GM23338 (cell line): ENCODE results near the gene TEX35. TPM values are rescaled to one million over a fixed set of nuclear protein-coding genes. Genes with fewer than 3 reads are reported as not detected.

Experiments
- ATAC-seq: fragments of 200-7000 bp; cut with Tn5 transposase; 3 replicates; pipeline ENCODE4 v1.9.1; 2020
- DNase-seq: peaks from one replicate; pipeline ENCODE4 v3.0.0-alpha.2; 2015; ENCODE audit warnings: low spot score
- H2AFZ ChIP-seq: fragments of 200-600 bp; sonication (generic); 2 replicates; pipeline ENCODE4 v1.8.0; 2016; ENCODE audit warnings: antibody characterized with exemption, mild to moderate bottlenecking, moderate library complexity
- H3F3A ChIP-seq: fragments of 200-600 bp; sonication (generic); replicated peaks from 2 replicates; pipeline ENCODE4 v1.8.0; 2017; ENCODE audit warnings: antibody characterized with exemption, mixed run types, low read depth
- H3K27ac ChIP-seq: fragments of 200-600 bp; sonication (generic); 2 replicates; pipeline ENCODE4 v1.6.1; 2016; ENCODE audit warnings: low read depth
- H3K27me3 ChIP-seq: fragments of 200-600 bp; sonication (generic); 2 replicates; pipeline ENCODE4 v1.8.0; 2016; ENCODE audit warnings: mild to moderate bottlenecking, mixed run types, moderate library complexity; ENCODE audit not compliant: insufficient read depth
- H3K36me3 ChIP-seq: fragments of 200-600 bp; sonication (generic); 2 replicates; pipeline ENCODE4 v1.8.0; 2016; ENCODE audit warnings: mild to moderate bottlenecking; ENCODE audit not compliant: insufficient read depth
- H3K4me1 ChIP-seq: fragments of 200-600 bp; sonication (generic); 2 replicates; pipeline ENCODE4 v1.8.0; 2016; ENCODE audit warnings: mild to moderate bottlenecking, moderate library complexity; ENCODE audit not compliant: insufficient read depth
- H3K4me2 ChIP-seq: fragments of 200-600 bp; sonication (generic); 2 replicates; pipeline ENCODE4 v1.7.1; 2017; ENCODE audit warnings: mixed run types
- H3K4me3 ChIP-seq: fragments of 200-600 bp; sonication (generic); 2 replicates; pipeline ENCODE4 v1.6.1; 2016; ENCODE audit warnings: mixed run types
- H3K79me2 ChIP-seq: fragments of 200-600 bp; sonication (generic); replicated peaks from 2 replicates; pipeline ENCODE4 v1.8.0; 2017; ENCODE audit warnings: mild to moderate bottlenecking; ENCODE audit not compliant: insufficient read depth
- H3K9me2 ChIP-seq: fragments of 200-600 bp; sonication (generic); 2 replicates; pipeline ENCODE4 v1.8.0; 2017; ENCODE audit not compliant: insufficient read depth
- H4K20me1 ChIP-seq: fragments of 200-600 bp; sonication (generic); replicated peaks from 2 replicates; pipeline ENCODE4 v1.8.0; 2017; ENCODE audit warnings: mild to moderate bottlenecking; ENCODE audit not compliant: insufficient read depth
- H3K27ac Mint-ChIP-seq: 2 replicates; pipeline ENCODE4 v1.8.0; 2020; ENCODE audit warnings: inconsistent platforms, mild to moderate bottlenecking, moderate library complexity, mixed read lengths
- H3K27me3 Mint-ChIP-seq: 3 replicates; pipeline ENCODE4 v1.8.0; 2022; ENCODE audit warnings: low read depth, mild to moderate bottlenecking, moderate library complexity, mixed read lengths, inconsistent platforms; ENCODE audit not compliant: insufficient read depth, poor library complexity
- H3K36me3 Mint-ChIP-seq: 3 replicates; pipeline ENCODE4 v1.8.0; 2021; ENCODE audit warnings: low read depth, mild to moderate bottlenecking, inconsistent platforms, moderate library complexity, mixed read lengths
- H3K4me1 Mint-ChIP-seq: 3 replicates; pipeline ENCODE4 v1.8.0; 2020; ENCODE audit warnings: mild to moderate bottlenecking, inconsistent platforms, mixed read lengths
- H3K4me3 Mint-ChIP-seq: 3 replicates; pipeline ENCODE4 v1.8.0; 2021; ENCODE audit warnings: moderate library complexity, mild to moderate bottlenecking, inconsistent platforms, mixed read lengths
- H3K9me3 Mint-ChIP-seq: 3 replicates; pipeline ENCODE4 v1.8.0; 2020; ENCODE audit warnings: moderate library complexity, mild to moderate bottlenecking, inconsistent platforms, mixed read lengths
- CTCF ChIP-seq, 2 experiments: fragments of 200-600 bp in 1 of 2; sonication (generic) in 1 of 2; conservative IDR thresholded peaks; 2 replicates each; pipeline versions ENCODE4 v1.5.1 to v1.6.1; 2016 to 2017; ENCODE audit warnings: antibody characterized with exemption in 2 of 2, low read depth in 2 of 2, mild to moderate bottlenecking in 2 of 2, moderate library complexity in 1 of 2
- EZH2 ChIP-seq: fragments of 200-600 bp; sonication (generic); IDR thresholded peaks from one replicate; pipeline ENCODE4 v1.8.0; 2017; ENCODE audit warnings: antibody characterized with exemption, mild to moderate bottlenecking, low read depth; ENCODE audit not compliant: unreplicated experiment
- EZH2phosphoT487 ChIP-seq: fragments of 200-600 bp; sonication (generic); IDR thresholded peaks from one replicate; pipeline ENCODE4 v1.8.1; 2018; ENCODE audit warnings: antibody characterized with exemption; ENCODE audit not compliant: unreplicated experiment
- JUNB ChIP-seq: IDR thresholded peaks from one replicate; pipeline ENCODE4 v1.6.1; 2016; ENCODE audit warnings: antibody characterized with exemption; ENCODE audit not compliant: unreplicated experiment
- NANOG ChIP-seq: IDR thresholded peaks from 2 replicates; pipeline ENCODE4 v1.6.1; 2016; ENCODE audit warnings: antibody characterized with exemption, borderline replicate concordance
- POLR2AphosphoS5 ChIP-seq: IDR thresholded peaks from 2 replicates; pipeline ENCODE4 v1.6.1; 2016; ENCODE audit warnings: antibody characterized with exemption, low read depth
- STAT1 ChIP-seq: IDR thresholded peaks from one replicate; pipeline ENCODE4 v1.6.1; 2016; ENCODE audit warnings: antibody characterized with exemption; ENCODE audit not compliant: unreplicated experiment
- ZNF114 ChIP-seq: fragments of 250-450 bp; sonication (Bioruptor Pico); IDR thresholded peaks from 2 replicates; pipeline ENCODE4 v1.5.0; 2020; ENCODE audit warnings: mild to moderate bottlenecking, moderate library complexity
- ZNF331 ChIP-seq: fragments of 250-450 bp; sonication (Bioruptor Pico); IDR thresholded peaks from 2 replicates; pipeline ENCODE4 v1.5.0; 2020; ENCODE audit warnings: low read depth, mild to moderate bottlenecking, moderate library complexity
- ZNF462 ChIP-seq: fragments of 250-450 bp; sonication (Bioruptor Pico); IDR thresholded peaks from 2 replicates; pipeline ENCODE4 v1.5.0; 2020; ENCODE audit warnings: mild to moderate bottlenecking, moderate library complexity
- polyA plus RNA-seq: library from polyadenylated mRNA; unstranded; fragments of >200 nt; fragmentation: Nextera tagmentation; extraction: Ambion mirVana; gene quantifications from 2 replicates; pipeline ENCODE4 v1.2.1, GENCODE V29; 2016
- total RNA-seq: library from RNA; depleted of rRNA; stranded (reverse); fragments of >200 nt; shearing (Covaris generic); gene quantifications from 2 replicates; pipeline ENCODE4 v1.2.3, GENCODE V29; 2014

The TEX35 gene
- total and polyA plus RNA-seq, 2 experiments from 2014 or later: not detected

GRCh38 chr1:178529364-178530036 is 16.6 kb downstream of the TEX35 start:
- Mint-ChIP-seq H3K27ac (no peak overlapping the region), H3K36me3 (no peaks in the 10 kb centered on the region), H3K4me1 (no peaks in the 10 kb centered on the region; the same call in 2 of the 3 replicates), H3K4me3 (no peak overlapping the region), H3K27me3 (peaks cover 7% of the 10 kb centered on the region), H3K9me3 (no peaks in the 10 kb centered on the region; the same call in 2 of the 3 replicates)
- Histone ChIP-seq H3K36me3 (no peaks in the 10 kb centered on the region), H2AFZ (no peak overlapping the region), H3K4me2 (no peak overlapping the region), H3K27me3 (no peaks in the 10 kb centered on the region), H4K20me1 (no peaks in the 10 kb centered on the region), H3K79me2 (no peaks in the 10 kb centered on the region), H3K9me2 (0 out of 2 replicates have a peak, but pooled peaks cover 4% of the 10 kb centered on the region), H3F3A (no peaks in the 10 kb centered on the region), H3K27ac (no peak overlapping the region), H3K4me1 (no peaks in the 10 kb centered on the region), H3K4me3 (no peak overlapping the region)
- ATAC-seq (peak; percentile 78), DNase-seq (peak; percentile 47)
- TF ChIP-seq ZNF331 (CRISPR knock-in tag) (no peak), CTCF (conservative IDR thresholded peaks at IDR 0.05; ENCODE audit: low read depth in 2 of 2) (peak in 1 of 2 experiments; percentile 62; a peak in 3 of 4 replicates)

GRCh38 chr1:178530037-178530402 is 17.1 kb downstream of the TEX35 start:
- TF ChIP-seq CTCF (conservative IDR thresholded peaks at IDR 0.05; ENCODE audit: low read depth in 2 of 2) (no peak), EZH2phosphoT487 (no peak), ZNF114 (no peak), NANOG (no peak), POLR2AphosphoS5 (no peak), STAT1 (no peak), ZNF462 (CRISPR knock-in tag) (no peak), JUNB (no peak), EZH2 (no peak)
- ATAC-seq (no peak), DNase-seq (no peak)
- Histone ChIP-seq H3F3A (no peaks in the 10 kb centered on the region), H3K4me1 (no peaks in the 10 kb centered on the region), H2AFZ (no peak overlapping the region), H3K4me2 (no peak overlapping the region), H3K36me3 (no peaks in the 10 kb centered on the region), H3K4me3 (no peak overlapping the region), H3K9me2 (0 out of 2 replicates have a peak, but pooled peaks cover 4% of the 10 kb centered on the region), H4K20me1 (no peaks in the 10 kb centered on the region), H3K27me3 (no peaks in the 10 kb centered on the region), H3K27ac (no peak overlapping the region), H3K79me2 (no peaks in the 10 kb centered on the region)
- Mint-ChIP-seq H3K36me3 (no peaks in the 10 kb centered on the region), H3K4me3 (no peak overlapping the region), H3K27me3 (peaks cover 10% of the 10 kb centered on the region), H3K27ac (no peak overlapping the region), H3K4me1 (no peaks in the 10 kb centered on the region; the same call in 2 of the 3 replicates), H3K9me3 (no peaks in the 10 kb centered on the region; the same call in 2 of the 3 replicates)
